ENCODE measurements around the gene REV3L.

REV3L gene

GRCh38 chr6:111482959-111483735 is at the start of gene REV3L:
TSS of gene REV3L (minus strand) at chr6:111483218. CDS start at chr6:111482888, 330 bp downstream.
- TF ChIP-seq, protein P1, sequence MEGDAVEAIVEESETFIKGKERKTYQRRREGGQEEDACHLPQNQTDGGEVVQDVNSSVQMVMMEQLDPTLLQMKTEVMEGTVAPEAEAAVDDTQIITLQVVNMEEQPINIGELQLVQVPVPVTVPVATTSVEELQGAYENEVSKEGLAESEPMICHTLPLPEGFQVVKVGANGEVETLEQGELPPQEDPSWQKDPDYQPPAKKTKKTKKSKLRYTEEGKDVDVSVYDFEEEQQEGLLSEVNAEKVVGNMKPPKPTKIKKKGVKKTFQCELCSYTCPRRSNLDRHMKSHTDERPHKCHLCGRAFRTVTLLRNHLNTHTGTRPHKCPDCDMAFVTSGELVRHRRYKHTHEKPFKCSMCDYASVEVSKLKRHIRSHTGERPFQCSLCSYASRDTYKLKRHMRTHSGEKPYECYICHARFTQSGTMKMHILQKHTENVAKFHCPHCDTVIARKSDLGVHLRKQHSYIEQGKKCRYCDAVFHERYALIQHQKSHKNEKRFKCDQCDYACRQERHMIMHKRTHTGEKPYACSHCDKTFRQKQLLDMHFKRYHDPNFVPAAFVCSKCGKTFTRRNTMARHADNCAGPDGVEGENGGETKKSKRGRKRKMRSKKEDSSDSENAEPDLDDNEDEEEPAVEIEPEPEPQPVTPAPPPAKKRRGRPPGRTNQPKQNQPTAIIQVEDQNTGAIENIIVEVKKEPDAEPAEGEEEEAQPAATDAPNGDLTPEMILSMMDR (conservative IDR thresholded peaks at IDR 0.05; ENCODE audit: low read depth, low read length) = no peak
- H3K4me3 ChIP-seq (ENCODE audit: low read length) = peak within 1 kb of the TSS; percentile 83
- peak; percentile 68 for DNase-seq (ENCODE audit: low read depth)

DNA sequence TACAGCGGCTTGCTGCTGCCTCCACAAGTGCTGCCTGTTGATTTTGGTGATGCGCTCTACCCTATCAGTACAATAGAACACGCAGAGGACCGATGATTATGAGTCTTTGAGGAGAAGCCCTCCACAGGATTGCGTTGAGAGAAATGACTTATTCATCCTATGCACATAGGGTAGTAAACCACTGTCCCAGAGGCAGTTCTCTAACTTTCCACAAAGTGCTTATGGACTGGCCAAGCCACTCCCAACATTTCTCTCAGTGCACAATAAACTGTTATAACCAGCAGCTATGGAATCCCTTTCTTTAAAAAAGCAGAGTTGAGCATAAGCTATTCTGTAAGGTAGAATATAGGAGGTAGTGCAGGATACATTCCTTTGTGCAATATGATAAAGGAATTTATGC is 48.2 kb upstream of the REV3L start:
- TF ChIP-seq, protein P1 (conservative IDR thresholded peaks at IDR 0.05; ENCODE audit: low read depth, low read length) = no peak

DNA sequence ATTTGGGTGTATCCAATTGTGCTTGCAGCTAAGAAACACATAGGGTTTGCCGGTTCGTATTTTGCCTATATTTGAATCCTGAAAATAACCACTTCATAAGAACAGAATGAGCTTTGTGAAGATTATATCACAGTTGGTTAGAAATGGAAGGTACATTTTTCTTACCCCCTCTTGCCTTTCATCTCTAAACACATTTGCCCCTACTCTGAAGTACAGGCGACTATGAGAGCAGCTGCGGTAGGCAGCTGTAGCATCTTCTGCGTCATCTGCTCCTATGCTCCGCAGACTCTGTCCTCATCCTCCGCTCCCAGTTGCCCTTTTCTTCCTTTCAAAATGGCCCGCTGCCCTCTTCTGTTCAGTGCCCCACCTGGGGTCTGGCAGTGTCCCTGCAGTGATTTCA is 47.6 kb upstream of the REV3L start:
- H3K4me3 ChIP-seq (ENCODE audit: low read length) = no peak overlapping the region
- TF ChIP-seq, protein P1 (conservative IDR thresholded peaks at IDR 0.05; ENCODE audit: low read depth, low read length) = no peak
- DNase-seq (ENCODE audit: low read depth) = no peak

More for the DNA sequence above, 48.2 kb upstream of the REV3L start:
- no peak overlapping the region for H3K4me3 ChIP-seq (ENCODE audit: low read length)
- no peak for DNase-seq (ENCODE audit: low read depth)

DNA sequence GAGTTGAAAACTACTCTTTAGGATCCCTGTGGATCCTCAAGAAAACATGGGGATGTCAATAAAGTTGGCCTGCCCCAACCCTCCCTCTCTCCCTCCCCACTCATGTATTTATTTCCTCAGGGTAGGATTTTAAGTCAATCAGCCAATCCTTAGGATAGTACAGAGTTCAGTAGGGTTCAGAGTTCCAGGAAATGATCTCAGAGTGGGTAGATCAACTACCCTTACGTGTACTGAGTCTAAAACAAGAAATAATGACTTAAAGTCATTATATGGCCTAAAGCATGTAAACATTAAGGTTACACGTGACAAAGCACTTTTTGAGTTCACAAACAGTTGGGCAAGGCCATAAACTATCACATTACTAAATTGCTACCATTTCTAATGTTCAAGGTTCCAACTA is 47.2 kb upstream of the REV3L start:
- TF ChIP-seq, protein P1 (conservative IDR thresholded peaks at IDR 0.05; ENCODE audit: low read depth, low read length) = no peak
- DNase-seq (ENCODE audit: low read depth) = no peak
- H3K4me3 ChIP-seq (ENCODE audit: low read length) = no peak overlapping the region

DNA sequence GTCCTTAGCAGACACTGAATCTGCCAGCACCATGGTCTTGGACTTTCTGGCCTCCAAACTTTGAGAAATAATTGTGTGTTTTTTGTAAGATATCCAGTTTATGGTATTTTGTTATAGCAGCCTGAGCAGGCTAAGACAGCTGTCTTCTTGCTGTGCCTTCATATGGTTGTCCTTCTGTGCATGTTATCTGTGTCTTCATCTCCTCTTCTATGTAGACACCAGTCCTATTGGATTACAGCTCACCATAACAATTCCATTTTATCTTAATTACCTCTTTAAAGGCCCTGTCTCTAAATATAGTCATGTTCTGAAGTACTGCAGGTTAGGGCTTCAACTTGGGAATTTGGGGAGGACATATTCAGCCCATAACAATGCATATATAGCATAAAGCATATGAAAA is 44.3 kb upstream of the REV3L start:
- no peak overlapping the region for H3K4me3 ChIP-seq (ENCODE audit: low read length)
- TF ChIP-seq, protein P1 (conservative IDR thresholded peaks at IDR 0.05; ENCODE audit: low read depth, low read length) = no peak
- no peak for DNase-seq (ENCODE audit: low read depth)

GRCh38 chr6:111524735-111525134 is 41.7 kb upstream of the REV3L start:
- H3K4me3 ChIP-seq (ENCODE audit: low read length) = no peak overlapping the region
- TF ChIP-seq, protein P1 (conservative IDR thresholded peaks at IDR 0.05; ENCODE audit: low read depth, low read length) = no peak

GRCh38 chr6:111524252-111524651 is 41.2 kb upstream of the REV3L start:
- DNase-seq (ENCODE audit: low read depth) = no peak
- no peak overlapping the region for H3K4me3 ChIP-seq (ENCODE audit: low read length)
- TF ChIP-seq, protein P1 (conservative IDR thresholded peaks at IDR 0.05; ENCODE audit: low read depth, low read length) = no peak

More at GRCh38 chr6:111524735-111525134, 41.7 kb upstream of the REV3L start:
- DNase-seq (ENCODE audit: low read depth) = peak; percentile 18
